ENCODE data around the gene PPP2R3C. TPM values are rescaled to one million over a fixed set of nuclear protein-coding genes. Genes with fewer than 3 reads are reported as not detected.

The PPP2R3C gene
- total and polyA plus RNA-seq, 2 of the 13 experiments (the other 11 are each of a cell fraction or from before 2014, with no cell fraction given): 63.4 to 102 TPM

- peak; percentile 72 for TF ChIP-seq ATF2 (CRISPR knock-in tag; IDR thresholded peaks at IDR 0.05)
- peak; percentile 97 for TF ChIP-seq DMTF1 (CRISPR knock-in tag; IDR thresholded peaks at IDR 0.05)
- peak; percentile 95 for TF ChIP-seq ZNF83 (CRISPR knock-in tag; IDR thresholded peaks at IDR 0.05; ENCODE audit: borderline replicate concordance)
- TF ChIP-seq ZNF574 (CRISPR knock-in tag; IDR thresholded peaks at IDR 0.05): peak; percentile 93
- peak; percentile 84 for TF ChIP-seq PITX1 (CRISPR knock-in tag; IDR thresholded peaks at IDR 0.05)
- TF ChIP-seq, protein P1, sequence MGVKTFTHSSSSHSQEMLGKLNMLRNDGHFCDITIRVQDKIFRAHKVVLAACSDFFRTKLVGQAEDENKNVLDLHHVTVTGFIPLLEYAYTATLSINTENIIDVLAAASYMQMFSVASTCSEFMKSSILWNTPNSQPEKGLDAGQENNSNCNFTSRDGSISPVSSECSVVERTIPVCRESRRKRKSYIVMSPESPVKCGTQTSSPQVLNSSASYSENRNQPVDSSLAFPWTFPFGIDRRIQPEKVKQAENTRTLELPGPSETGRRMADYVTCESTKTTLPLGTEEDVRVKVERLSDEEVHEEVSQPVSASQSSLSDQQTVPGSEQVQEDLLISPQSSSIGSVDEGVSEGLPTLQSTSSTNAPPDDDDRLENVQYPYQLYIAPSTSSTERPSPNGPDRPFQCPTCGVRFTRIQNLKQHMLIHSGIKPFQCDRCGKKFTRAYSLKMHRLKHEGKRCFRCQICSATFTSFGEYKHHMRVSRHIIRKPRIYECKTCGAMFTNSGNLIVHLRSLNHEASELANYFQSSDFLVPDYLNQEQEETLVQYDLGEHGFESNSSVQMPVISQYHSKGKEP (CRISPR knock-in tag; IDR thresholded peaks at IDR 0.05): peak; percentile 94; the same call in 1 of the 2 replicates
- TF ChIP-seq, protein P2, sequence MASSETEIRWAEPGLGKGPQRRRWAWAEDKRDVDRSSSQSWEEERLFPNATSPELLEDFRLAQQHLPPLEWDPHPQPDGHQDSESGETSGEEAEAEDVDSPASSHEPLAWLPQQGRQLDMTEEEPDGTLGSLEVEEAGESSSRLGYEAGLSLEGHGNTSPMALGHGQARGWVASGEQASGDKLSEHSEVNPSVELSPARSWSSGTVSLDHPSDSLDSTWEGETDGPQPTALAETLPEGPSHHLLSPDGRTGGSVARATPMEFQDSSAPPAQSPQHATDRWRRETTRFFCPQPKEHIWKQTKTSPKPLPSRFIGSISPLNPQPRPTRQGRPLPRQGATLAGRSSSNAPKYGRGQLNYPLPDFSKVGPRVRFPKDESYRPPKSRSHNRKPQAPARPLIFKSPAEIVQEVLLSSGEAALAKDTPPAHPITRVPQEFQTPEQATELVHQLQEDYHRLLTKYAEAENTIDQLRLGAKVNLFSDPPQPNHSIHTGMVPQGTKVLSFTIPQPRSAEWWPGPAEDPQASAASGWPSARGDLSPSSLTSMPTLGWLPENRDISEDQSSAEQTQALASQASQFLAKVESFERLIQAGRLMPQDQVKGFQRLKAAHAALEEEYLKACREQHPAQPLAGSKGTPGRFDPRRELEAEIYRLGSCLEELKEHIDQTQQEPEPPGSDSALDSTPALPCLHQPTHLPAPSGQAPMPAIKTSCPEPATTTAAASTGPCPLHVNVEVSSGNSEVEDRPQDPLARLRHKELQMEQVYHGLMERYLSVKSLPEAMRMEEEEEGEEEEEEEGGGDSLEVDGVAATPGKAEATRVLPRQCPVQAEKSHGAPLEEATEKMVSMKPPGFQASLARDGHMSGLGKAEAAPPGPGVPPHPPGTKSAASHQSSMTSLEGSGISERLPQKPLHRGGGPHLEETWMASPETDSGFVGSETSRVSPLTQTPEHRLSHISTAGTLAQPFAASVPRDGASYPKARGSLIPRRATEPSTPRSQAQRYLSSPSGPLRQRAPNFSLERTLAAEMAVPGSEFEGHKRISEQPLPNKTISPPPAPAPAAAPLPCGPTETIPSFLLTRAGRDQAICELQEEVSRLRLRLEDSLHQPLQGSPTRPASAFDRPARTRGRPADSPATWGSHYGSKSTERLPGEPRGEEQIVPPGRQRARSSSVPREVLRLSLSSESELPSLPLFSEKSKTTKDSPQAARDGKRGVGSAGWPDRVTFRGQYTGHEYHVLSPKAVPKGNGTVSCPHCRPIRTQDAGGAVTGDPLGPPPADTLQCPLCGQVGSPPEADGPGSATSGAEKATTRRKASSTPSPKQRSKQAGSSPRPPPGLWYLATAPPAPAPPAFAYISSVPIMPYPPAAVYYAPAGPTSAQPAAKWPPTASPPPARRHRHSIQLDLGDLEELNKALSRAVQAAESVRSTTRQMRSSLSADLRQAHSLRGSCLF (CRISPR knock-in tag; IDR thresholded peaks at IDR 0.05; ENCODE audit: borderline replicate concordance): peak; percentile 96; the same call in 1 of the 2 replicates
- TF ChIP-seq GATA4 (IDR thresholded peaks at IDR 0.05; ENCODE audit: borderline replicate concordance, low read depth): peak; percentile 88; the same call in 1 of the 2 replicates
- TF ChIP-seq ZNF550 (CRISPR knock-in tag; IDR thresholded peaks at IDR 0.05; ENCODE audit: borderline replicate concordance): peak; percentile 78
- TF ChIP-seq MXD4 (CRISPR knock-in tag; IDR thresholded peaks at IDR 0.05): peak; percentile 91
- TF ChIP-seq CBX2 (IDR thresholded peaks at IDR 0.05; ENCODE audit: low read depth, low read length): peak; percentile 72; the same call in 1 of the 2 replicates
- no peak; the same call in 1 of the 2 replicates for TF ChIP-seq CBX2 (CRISPR knock-in tag; IDR thresholded peaks at IDR 0.05; ENCODE audit: low read depth)
- TF ChIP-seq SIX4 (CRISPR knock-in tag; IDR thresholded peaks at IDR 0.05): peak; percentile 45
- peak; percentile 99 for TF ChIP-seq ZNF430 (CRISPR knock-in tag; IDR thresholded peaks at IDR 0.05)
- peak; percentile 99 for TF ChIP-seq SNAI1 (CRISPR knock-in tag; IDR thresholded peaks at IDR 0.05; ENCODE audit: borderline replicate concordance)
Observed at GRCh38 chr14:35121887-35122695, at the start of gene PPP2R3C, which contains the start of gene PRORP (continued).
